A549 (cell line): ENCODE data around the gene PSMD13. TPM values are rescaled to one million over a fixed set of nuclear protein-coding genes. Genes with fewer than 3 reads are reported as not detected.

Source experiments
- ATAC-seq, 2 experiments: fragments of 200-7000 bp in 1 of 2; fragments of >200 bp in 1 of 2; cut with Nextera tagmentation in 1 of 2; cut with Tn5 transposase in 1 of 2; 3 replicates each; pipeline versions ENCODE4 v1.8.0 to v1.9.1; 2018 to 2020; ENCODE audit warnings: mild to moderate bottlenecking in 1 of 2, moderate library complexity in 1 of 2
- CTCF ChIA-PET: fragments of 300-600 bp; sonication (Branson Sonifier 250); formaldehyde crosslinking; extraction: SDS; loops from one replicate; lab custom pipeline; 2021; ENCODE audit warnings: antibody characterized with exemption, inconsistent platforms; lab: Yijun Ruan, JAX
- POLR2A ChIA-PET: fragments of 350-600 bp; formaldehyde crosslinking; extraction: SDS; loops from one replicate; lab custom pipeline; 2021; ENCODE audit warnings: antibody characterized with exemption, inconsistent platforms; lab: Yijun Ruan, JAX
- DNase-seq, 2 experiments: peaks; one replicate each; pipeline versions ENCODE4 v3.0.0 to v3.0.0-alpha.2; 2011 to 2016; ENCODE audit warnings: low read depth in 1 of 2, low spot score in 1 of 2
- FAIRE-seq: peaks from 2 replicates; lab custom pipeline; 2011; peaks lifted over from hg19 to GRCh38; lab: Jason Lieb, UNC
- H3K27ac ChIP-seq, 2 experiments: fragments of >200 bp; sonication (Bioruptor Twin); formaldehyde crosslinking; 3 replicates each; pipeline ENCODE4 v1.5.1; 2016 to 2017
- H3K4me1 ChIP-seq: fragments of >200 bp; sonication (Bioruptor Twin); formaldehyde crosslinking; 3 replicates; pipeline ENCODE4 v1.6.1; 2016
- H3K4me2 ChIP-seq: fragments of >200 bp; sonication (Bioruptor Twin); formaldehyde crosslinking; 3 replicates; pipeline ENCODE4 v1.6.1; 2016
- H3K4me3 ChIP-seq: fragments of >200 bp; sonication (Bioruptor Twin); formaldehyde crosslinking; 3 replicates; pipeline ENCODE4 v1.5.1; 2016
- H3K9me3 ChIP-seq: fragments of >200 bp; sonication (Bioruptor Twin); formaldehyde crosslinking; 3 replicates; pipeline ENCODE4 v1.6.1; 2016
- ESRRA ChIP-seq: fragments of 150-350 bp; IDR thresholded peaks from 2 replicates; pipeline ENCODE4 v1.6.1; 2014; ENCODE audit warnings: mild to moderate bottlenecking, low read length, borderline replicate concordance
- FOSB ChIP-seq: fragments of 250-450 bp; sonication (Bioruptor Pico); IDR thresholded peaks from 2 replicates; pipeline ENCODE4 v1.5.0; 2020; ENCODE audit warnings: mild to moderate bottlenecking, moderate library complexity
- FOSL2 ChIP-seq, 2 experiments: fragments of 450-650 bp in 1 of 2; fragments of >200 bp in 1 of 2; sonication (Bioruptor Twin) in 1 of 2; formaldehyde crosslinking; IDR thresholded peaks; 2 replicates each; pipeline versions ENCODE4 v1.5.0 to v1.6.1; 2016 to 2020; ENCODE audit warnings: mild to moderate bottlenecking in 1 of 2, moderate library complexity in 1 of 2
- GATA3 ChIP-seq: IDR thresholded peaks from 2 replicates; pipeline ENCODE4 v1.6.1; 2012; ENCODE audit warnings: borderline replicate concordance
- HDAC2 ChIP-seq: fragments of 200-600 bp; sonication (generic); IDR thresholded peaks from 2 replicates; pipeline ENCODE4 v1.6.1; 2016
- HOXA7 ChIP-seq: fragments of 250-450 bp; sonication (Bioruptor Pico); IDR thresholded peaks from 2 replicates; pipeline ENCODE4 v1.5.0; 2020; ENCODE audit warnings: mild to moderate bottlenecking, moderate library complexity
- JUNB ChIP-seq: fragments of >200 bp; sonication (Bioruptor Twin); formaldehyde crosslinking; IDR thresholded peaks from 2 replicates; pipeline ENCODE4 v1.6.1; 2016
- KDM5A ChIP-seq: fragments of 200-600 bp; sonication (generic); IDR thresholded peaks from 2 replicates; pipeline ENCODE4 v1.6.1; 2016; ENCODE audit warnings: antibody characterized with exemption, mild to moderate bottlenecking
- MAFK ChIP-seq: fragments of 450-650 bp; IDR thresholded peaks from 2 replicates; pipeline ENCODE4 v1.6.1; 2014; ENCODE audit not compliant: partially characterized antibody
- MAZ ChIP-seq: fragments of 150-350 bp; IDR thresholded peaks from 2 replicates; pipeline ENCODE4 v1.6.1; 2014; ENCODE audit warnings: antibody characterized with exemption, low read depth, low read length, borderline replicate concordance
- PHF8 ChIP-seq: fragments of 200-600 bp; sonication (generic); IDR thresholded peaks from 2 replicates; pipeline ENCODE4 v1.6.1; 2016; ENCODE audit warnings: low read depth, mild to moderate bottlenecking, antibody characterized with exemption, moderate library complexity, borderline replicate concordance
- RAD21 ChIP-seq, 2 experiments: fragments of >200 bp in 1 of 2; sonication (Bioruptor Twin) in 1 of 2; formaldehyde crosslinking in 1 of 2; IDR thresholded peaks in 1 of 2; conservative IDR thresholded peaks in 1 of 2; 2 replicates in 1 of 2; 3 replicates in 1 of 2; pipeline ENCODE4 v1.6.1; 2012 to 2018; ENCODE audit warnings: inconsistent platforms in 1 of 2
- RCOR1 ChIP-seq: fragments of 150-350 bp; IDR thresholded peaks from 2 replicates; pipeline ENCODE4 v1.6.1; 2014; ENCODE audit warnings: antibody characterized with exemption, low read length, low read depth
- RFX5 ChIP-seq: fragments of 450-650 bp; IDR thresholded peaks from 2 replicates; pipeline ENCODE4 v1.7.1; 2014; ENCODE audit warnings: antibody characterized with exemption, mild to moderate bottlenecking, moderate library complexity
- ZC3H11A ChIP-seq: fragments of 450-650 bp; IDR thresholded peaks from 2 replicates; pipeline ENCODE4 v1.6.1; 2014; ENCODE audit warnings: antibody characterized with exemption, mild to moderate bottlenecking
- ZSCAN20 ChIP-seq: fragments of 250-450 bp; sonication (Bioruptor Pico); IDR thresholded peaks from 2 replicates; pipeline ENCODE4 v1.8.0; 2022; ENCODE audit warnings: mild to moderate bottlenecking, moderate library complexity
- WGBS: methylation state at CpG from one replicate; pipeline ENCODE4 v1.1.6; 2017; ENCODE audit errors: missing lambda C conversion rate; 5-methylcytosine and 5-hydroxymethylcytosine counted together
- polyA plus RNA-seq, 4 experiments: library from polyadenylated mRNA; depleted of rRNA in 3 of 4; stranded (reverse); fragments of >200 nt; fragmentation: RNase III in 1 of 4; extraction: RNeasy Plus Mini Kit Qiagen cat#74134 plus additional on column Dnase treatment in 1 of 4; gene quantifications; 2 replicates in 3 of 4; 3 replicates in 1 of 4; pipeline ENCODE4 v1.2.3, GENCODE V29; 2011 to 2017
- TF ChIP-seq, protein P1 (sequence below): fragments of 250-450 bp; sonication (Bioruptor Pico); IDR thresholded peaks from 2 replicates; pipeline ENCODE4 v1.5.0; 2021; ENCODE audit warnings: mild to moderate bottlenecking, moderate library complexity, borderline replicate concordance
- TF ChIP-seq, protein P2 (sequence below): fragments of 450-650 bp; IDR thresholded peaks from 2 replicates; pipeline ENCODE4 v1.6.1; 2014; ENCODE audit warnings: antibody characterized with exemption
- TF ChIP-seq, protein P3 (sequence below): fragments of >200 bp; sonication (Bioruptor Twin); formaldehyde crosslinking; IDR thresholded peaks from 3 replicates; pipeline ENCODE4 v1.6.1; 2016
- TF ChIP-seq, protein P4 (sequence below): IDR thresholded peaks from 2 replicates; pipeline ENCODE4 v1.6.1; 2012; ENCODE audit warnings: low read depth, borderline replicate concordance
- TF ChIP-seq, protein P5 (sequence below): fragments of 200-600 bp; sonication (generic); IDR thresholded peaks from 2 replicates; pipeline ENCODE4 v1.6.1; 2016; ENCODE audit warnings: antibody characterized with exemption, mild to moderate bottlenecking, moderate library complexity

The PSMD13 gene
- polyA plus RNA-seq, 2 of the 4 experiments (the other 2 are of a cell fraction), result 153 to 198 TPM

DNA sequence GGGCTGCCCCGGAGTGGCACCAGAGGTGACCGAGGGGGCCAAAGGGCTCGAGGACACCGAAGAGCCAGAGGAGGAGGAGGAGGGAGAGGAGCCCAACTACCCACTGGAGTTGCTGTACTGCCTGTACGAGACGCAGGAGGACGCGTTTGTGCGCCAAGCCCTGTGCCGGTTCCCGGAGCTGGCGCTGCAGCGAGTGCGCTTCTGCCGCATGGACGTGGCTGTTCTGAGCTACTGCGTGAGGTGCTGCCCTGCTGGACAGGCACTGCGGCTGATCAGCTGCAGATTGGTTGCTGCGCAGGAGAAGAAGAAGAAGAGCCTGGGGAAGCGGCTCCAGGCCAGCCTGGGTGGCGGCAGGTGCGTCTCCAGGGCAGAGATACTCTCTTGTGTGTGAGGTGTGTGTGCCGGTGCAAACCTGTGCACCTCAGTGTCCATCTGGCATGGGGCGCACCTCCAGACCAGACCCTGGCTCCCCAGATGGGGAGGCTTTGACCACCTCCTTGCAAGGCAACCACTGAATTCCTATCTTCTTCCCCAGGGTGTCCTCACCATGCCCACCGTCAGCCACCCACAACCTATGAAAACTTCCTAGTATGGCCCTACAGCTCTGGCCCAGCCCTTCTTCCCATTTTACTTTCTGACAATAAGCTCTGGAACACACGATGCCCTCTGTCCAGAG is 44.8 kb downstream of the PSMD13 start:
- no peak for FAIRE-seq
- ATAC-seq, result peak in 1 of 2 experiments; percentile 15; a peak in 4 of 6 replicates
- Histone ChIP-seq H3K27ac (no peak overlapping the region), H3K4me1 (peaks cover 14% of the 10 kb centered on the region; the same call in 1 of the 3 replicates), H3K4me2 (peak overlapping the region; percentile 85; the same call in 1 of the 3 replicates), H3K4me3 (no peak overlapping the region), H3K9me3 (no peaks in the 10 kb centered on the region; the same call in 2 of the 3 replicates)
- CTCF ChIA-PET, result interaction anchor here (0.8 to 2.9 kb wide), 6 partner anchors 11 to 237 kb away, joined by 3 to 13 read pairs (median 6); no protein-coding TSS in a partner anchor
- WGBS, result 25% methylated on average over 10 of the region's 26 CpGs
- TF ChIP-seq KDM5A (no peak), JUNB (no peak), ESRRA (no peak), RFX5 (no peak), ZC3H11A (no peak), MAFK (no peak), GATA3 (no peak), PHF8 (no peak), FOSB (no peak), HDAC2 (no peak)
- TF ChIP-seq, protein P1, sequence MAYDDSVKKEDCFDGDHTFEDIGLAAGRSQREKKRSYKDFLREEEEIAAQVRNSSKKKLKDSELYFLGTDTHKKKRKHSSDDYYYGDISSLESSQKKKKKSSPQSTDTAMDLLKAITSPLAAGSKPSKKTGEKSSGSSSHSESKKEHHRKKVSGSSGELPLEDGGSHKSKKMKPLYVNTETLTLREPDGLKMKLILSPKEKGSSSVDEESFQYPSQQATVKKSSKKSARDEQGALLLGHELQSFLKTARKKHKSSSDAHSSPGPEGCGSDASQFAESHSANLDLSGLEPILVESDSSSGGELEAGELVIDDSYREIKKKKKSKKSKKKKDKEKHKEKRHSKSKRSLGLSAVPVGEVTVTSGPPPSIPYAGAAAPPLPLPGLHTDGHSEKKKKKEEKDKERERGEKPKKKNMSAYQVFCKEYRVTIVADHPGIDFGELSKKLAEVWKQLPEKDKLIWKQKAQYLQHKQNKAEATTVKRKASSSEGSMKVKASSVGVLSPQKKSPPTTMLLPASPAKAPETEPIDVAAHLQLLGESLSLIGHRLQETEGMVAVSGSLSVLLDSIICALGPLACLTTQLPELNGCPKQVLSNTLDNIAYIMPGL (CRISPR knock-in tag), result no peak
- TF ChIP-seq, all 56 proteins: peak for 0
- POLR2A ChIA-PET, result no interaction called here
- DNase-seq, result no peak

DNA sequence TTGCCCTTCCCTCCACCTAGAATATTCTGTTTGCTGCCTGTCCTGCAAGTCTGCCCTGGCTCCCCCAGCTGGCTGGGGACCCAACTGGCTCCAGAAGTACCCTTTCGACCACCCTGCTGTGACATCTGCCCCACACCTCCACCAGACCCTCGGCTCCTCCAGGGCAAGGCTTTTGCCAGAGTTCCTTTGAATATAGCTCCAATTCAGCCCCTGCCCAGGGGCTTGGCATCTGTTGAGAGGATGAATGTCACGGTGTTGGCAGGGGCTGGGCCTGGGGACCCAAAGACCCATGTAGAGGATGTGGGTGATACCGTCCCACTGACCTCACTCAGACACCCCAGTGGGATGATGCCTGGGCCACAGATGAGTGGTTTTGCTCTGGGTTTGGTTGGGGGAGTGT is 45.4 kb downstream of the PSMD13 start:
- Histone ChIP-seq H3K4me2 (no peak overlapping the region), H3K9me3 (no peaks in the 10 kb centered on the region), H3K27ac (no peak overlapping the region), H3K4me1 (peaks cover 14% of the 10 kb centered on the region; the same call in 1 of the 3 replicates)
- FAIRE-seq, result no peak
- no peak for ATAC-seq
- TF ChIP-seq, protein P2, sequence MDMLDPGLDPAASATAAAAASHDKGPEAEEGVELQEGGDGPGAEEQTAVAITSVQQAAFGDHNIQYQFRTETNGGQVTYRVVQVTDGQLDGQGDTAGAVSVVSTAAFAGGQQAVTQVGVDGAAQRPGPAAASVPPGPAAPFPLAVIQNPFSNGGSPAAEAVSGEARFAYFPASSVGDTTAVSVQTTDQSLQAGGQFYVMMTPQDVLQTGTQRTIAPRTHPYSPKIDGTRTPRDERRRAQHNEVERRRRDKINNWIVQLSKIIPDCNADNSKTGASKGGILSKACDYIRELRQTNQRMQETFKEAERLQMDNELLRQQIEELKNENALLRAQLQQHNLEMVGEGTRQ, result no peak
- TF ChIP-seq RCOR1, result no peak
- TF ChIP-seq, protein P3, sequence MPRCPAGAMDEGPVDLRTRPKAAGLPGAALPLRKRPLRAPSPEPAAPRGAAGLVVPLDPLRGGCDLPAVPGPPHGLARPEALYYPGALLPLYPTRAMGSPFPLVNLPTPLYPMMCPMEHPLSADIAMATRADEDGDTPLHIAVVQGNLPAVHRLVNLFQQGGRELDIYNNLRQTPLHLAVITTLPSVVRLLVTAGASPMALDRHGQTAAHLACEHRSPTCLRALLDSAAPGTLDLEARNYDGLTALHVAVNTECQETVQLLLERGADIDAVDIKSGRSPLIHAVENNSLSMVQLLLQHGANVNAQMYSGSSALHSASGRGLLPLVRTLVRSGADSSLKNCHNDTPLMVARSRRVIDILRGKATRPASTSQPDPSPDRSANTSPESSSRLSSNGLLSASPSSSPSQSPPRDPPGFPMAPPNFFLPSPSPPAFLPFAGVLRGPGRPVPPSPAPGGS, result no peak
- TF ChIP-seq, protein P4, sequence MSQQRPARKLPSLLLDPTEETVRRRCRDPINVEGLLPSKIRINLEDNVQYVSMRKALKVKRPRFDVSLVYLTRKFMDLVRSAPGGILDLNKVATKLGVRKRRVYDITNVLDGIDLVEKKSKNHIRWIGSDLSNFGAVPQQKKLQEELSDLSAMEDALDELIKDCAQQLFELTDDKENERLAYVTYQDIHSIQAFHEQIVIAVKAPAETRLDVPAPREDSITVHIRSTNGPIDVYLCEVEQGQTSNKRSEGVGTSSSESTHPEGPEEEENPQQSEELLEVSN, result no peak
- no peak for TF ChIP-seq FOSL2 (IDR thresholded peaks at IDR 0.05)
- no peak for TF ChIP-seq FOSL2 (CRISPR knock-in tag; IDR thresholded peaks at IDR 0.05)
- TF ChIP-seq RAD21 (conservative IDR thresholded peaks at IDR 0.05 in 1 of 2, IDR thresholded peaks at IDR 0.05 in 1 of 2), result no peak
- TF ChIP-seq ZSCAN20, result no peak
- TF ChIP-seq, protein P5, sequence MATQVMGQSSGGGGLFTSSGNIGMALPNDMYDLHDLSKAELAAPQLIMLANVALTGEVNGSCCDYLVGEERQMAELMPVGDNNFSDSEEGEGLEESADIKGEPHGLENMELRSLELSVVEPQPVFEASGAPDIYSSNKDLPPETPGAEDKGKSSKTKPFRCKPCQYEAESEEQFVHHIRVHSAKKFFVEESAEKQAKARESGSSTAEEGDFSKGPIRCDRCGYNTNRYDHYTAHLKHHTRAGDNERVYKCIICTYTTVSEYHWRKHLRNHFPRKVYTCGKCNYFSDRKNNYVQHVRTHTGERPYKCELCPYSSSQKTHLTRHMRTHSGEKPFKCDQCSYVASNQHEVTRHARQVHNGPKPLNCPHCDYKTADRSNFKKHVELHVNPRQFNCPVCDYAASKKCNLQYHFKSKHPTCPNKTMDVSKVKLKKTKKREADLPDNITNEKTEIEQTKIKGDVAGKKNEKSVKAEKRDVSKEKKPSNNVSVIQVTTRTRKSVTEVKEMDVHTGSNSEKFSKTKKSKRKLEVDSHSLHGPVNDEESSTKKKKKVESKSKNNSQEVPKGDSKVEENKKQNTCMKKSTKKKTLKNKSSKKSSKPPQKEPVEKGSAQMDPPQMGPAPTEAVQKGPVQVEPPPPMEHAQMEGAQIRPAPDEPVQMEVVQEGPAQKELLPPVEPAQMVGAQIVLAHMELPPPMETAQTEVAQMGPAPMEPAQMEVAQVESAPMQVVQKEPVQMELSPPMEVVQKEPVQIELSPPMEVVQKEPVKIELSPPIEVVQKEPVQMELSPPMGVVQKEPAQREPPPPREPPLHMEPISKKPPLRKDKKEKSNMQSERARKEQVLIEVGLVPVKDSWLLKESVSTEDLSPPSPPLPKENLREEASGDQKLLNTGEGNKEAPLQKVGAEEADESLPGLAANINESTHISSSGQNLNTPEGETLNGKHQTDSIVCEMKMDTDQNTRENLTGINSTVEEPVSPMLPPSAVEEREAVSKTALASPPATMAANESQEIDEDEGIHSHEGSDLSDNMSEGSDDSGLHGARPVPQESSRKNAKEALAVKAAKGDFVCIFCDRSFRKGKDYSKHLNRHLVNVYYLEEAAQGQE, result no peak
- TF ChIP-seq HOXA7 (CRISPR knock-in tag), result no peak
- TF ChIP-seq MAZ, result no peak
- TF ChIP-seq, all 56 proteins: peak for 0
- WGBS, result 47% methylated on average over 4 of the region's 4 CpGs
- DNase-seq, result no peak
- CTCF ChIA-PET, result interaction anchor here (1.2 to 2.9 kb wide), 5 partner anchors 14 to 236 kb away, joined by 3 to 13 read pairs (median 7); no protein-coding TSS in a partner anchor
- POLR2A ChIA-PET, result no interaction called here
- no peak overlapping the region for H3K4me3 ChIP-seq
